Activated naive CD8-positive, alpha-beta T cell treated with anti-CD3 and anti-CD28 coated beads for 36 hours (primary cell): ENCODE results near the gene CDK11B. TPM values are rescaled to one million over a fixed set of nuclear protein-coding genes. Genes with fewer than 3 reads are reported as not detected.
A peak's percentile ranks its signal among the peaks of the same experiment; 100 is the strongest.

Source experiments
- DNase-seq: peaks from one replicate; pipeline ENCODE4 v3.0.0; 2021
- H3K27ac Mint-ChIP-seq: one replicate; pipeline ENCODE4 v1.8.0; 2022; ENCODE audit warnings: mild to moderate bottlenecking, moderate library complexity, mixed read lengths
- H3K27me3 Mint-ChIP-seq: one replicate; pipeline ENCODE4 v1.8.0; 2022; ENCODE audit warnings: mild to moderate bottlenecking, mixed read lengths
- H3K36me3 Mint-ChIP-seq: one replicate; pipeline ENCODE4 v1.8.0; 2021; ENCODE audit warnings: mild to moderate bottlenecking, mixed read lengths
- H3K4me1 Mint-ChIP-seq: one replicate; pipeline ENCODE4 v1.8.0; 2021; ENCODE audit warnings: mixed read lengths
- H3K4me3 Mint-ChIP-seq: one replicate; pipeline ENCODE4 v1.8.0; 2022; ENCODE audit warnings: mild to moderate bottlenecking, moderate library complexity, mixed read lengths
- H3K9me3 Mint-ChIP-seq: one replicate; pipeline ENCODE4 v1.8.0; 2022; ENCODE audit warnings: mixed read lengths
- total RNA-seq, 2 experiments: library from RNA; stranded (reverse); gene quantifications; one replicate each; pipeline ENCODE4 v1.2.3, GENCODE V29; 2021

Gene CDK11B
- total RNA-seq, 2 experiments from 2014 or later = 42.2 to 43.3 TPM

DNA sequence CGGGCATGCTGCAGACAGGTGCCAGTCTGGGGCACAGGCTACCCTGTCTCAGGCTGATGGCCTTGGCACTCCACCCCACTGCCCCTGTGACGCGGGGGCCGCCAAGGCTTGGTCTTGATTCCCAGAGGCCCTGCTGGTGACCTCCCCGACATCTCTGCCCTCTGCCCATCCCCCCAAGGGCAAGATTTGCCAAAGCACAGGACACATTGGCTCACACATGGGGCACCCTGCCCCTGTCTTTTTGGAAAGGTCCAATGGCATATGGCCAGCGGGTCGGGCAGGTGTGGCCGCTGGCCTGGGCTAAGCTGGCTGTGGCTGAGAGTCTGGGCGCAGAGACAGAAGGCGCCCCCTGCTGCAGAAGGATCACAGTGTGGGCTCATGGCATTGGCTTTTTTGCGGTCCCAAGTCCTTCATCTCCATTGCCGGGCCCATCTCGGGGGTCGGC is 38.9 kb downstream of the CDK11B start:
- Mint-ChIP-seq H3K4me1 (peaks cover 4% of the 10 kb centered on the region), H3K9me3 (no peaks in the 10 kb centered on the region), H3K27ac (no peak overlapping the region), H3K27me3 (no peaks in the 10 kb centered on the region), H3K4me3 (no peak overlapping the region), H3K36me3 (no peaks in the 10 kb centered on the region)
- no peak for DNase-seq

DNA sequence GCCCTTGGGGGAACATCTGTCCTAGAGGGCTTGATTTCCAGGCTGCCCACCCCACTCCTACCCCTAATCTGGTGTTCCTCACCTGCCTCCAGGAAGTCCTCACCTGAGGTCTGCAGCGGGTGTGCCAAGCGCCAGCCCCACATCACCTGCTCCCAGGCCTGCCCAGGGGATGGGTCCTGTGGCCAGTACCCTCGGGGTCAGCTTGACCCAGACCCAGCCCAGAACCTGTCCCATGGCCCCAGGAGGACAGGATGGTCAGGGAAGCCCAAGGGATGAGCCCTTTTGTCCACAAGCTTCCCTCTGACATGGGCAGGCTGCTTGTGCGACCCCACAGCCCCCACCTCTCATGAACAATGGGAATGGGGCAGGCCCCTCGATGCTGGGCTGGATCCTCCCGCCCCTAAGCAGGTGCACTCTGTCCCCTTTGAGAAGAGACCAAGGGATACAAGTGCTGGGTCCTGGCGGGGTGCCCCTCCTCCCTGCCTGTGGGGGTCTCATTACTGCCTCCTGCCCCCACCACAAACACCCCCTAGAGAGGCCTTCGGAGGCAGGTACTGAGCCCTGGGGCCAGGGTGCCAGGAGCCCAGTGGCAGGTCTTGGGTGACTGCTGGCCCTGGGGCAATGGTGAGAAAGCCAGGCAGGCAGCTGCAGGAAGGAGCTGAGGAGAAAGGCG is 40.3 kb downstream of the CDK11B start:
- H3K27ac Mint-ChIP-seq = no peak overlapping the region
- H3K4me3 Mint-ChIP-seq = no peak overlapping the region
- H3K9me3 Mint-ChIP-seq = no peaks in the 10 kb centered on the region
- peaks cover 9% of the 10 kb centered on the region for H3K36me3 Mint-ChIP-seq
- peaks cover 17% of the 10 kb centered on the region for H3K4me1 Mint-ChIP-seq
- no peak for DNase-seq
- no peaks in the 10 kb centered on the region for H3K27me3 Mint-ChIP-seq

GRCh38 chr1:1617925-1618324 is 40.9 kb downstream of the CDK11B start:
- peaks cover 18% of the 10 kb centered on the region for H3K4me1 Mint-ChIP-seq
- no peaks in the 10 kb centered on the region for H3K9me3 Mint-ChIP-seq
- H3K27ac Mint-ChIP-seq = no peak overlapping the region
- H3K36me3 Mint-ChIP-seq = peaks cover 10% of the 10 kb centered on the region
- H3K4me3 Mint-ChIP-seq = peak overlapping the region; percentile 52
- DNase-seq = no peak
- H3K27me3 Mint-ChIP-seq = no peaks in the 10 kb centered on the region

DNA sequence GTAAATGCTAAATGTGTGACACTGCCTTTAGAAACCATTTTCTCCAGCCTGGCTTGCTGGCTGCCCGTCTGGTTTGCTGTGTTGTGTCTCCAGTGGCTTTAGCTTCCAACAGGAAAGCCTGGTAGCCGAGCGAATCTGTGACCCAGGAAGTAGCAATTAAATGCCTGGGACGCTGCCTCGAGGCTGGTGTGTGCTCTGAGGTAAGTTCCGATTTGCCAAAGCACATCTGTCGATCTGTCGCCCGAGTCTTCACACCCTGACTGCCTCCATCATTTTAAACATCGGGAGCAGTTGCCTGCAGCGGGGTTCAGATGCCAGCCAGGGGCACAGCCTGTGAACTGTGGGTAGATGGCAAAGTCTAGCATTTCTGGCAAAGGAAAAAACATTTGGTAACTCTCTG is 41.3 kb downstream of the CDK11B start:
- Mint-ChIP-seq H3K4me1 (peaks cover 18% of the 10 kb centered on the region), H3K9me3 (no peaks in the 10 kb centered on the region), H3K27ac (no peak overlapping the region), H3K27me3 (no peaks in the 10 kb centered on the region), H3K4me3 (peak overlapping the region; percentile 78), H3K36me3 (peaks cover 10% of the 10 kb centered on the region)
- no peak for DNase-seq

- H3K4me1 Mint-ChIP-seq = peaks cover 21% of the 10 kb centered on the region
- no peak overlapping the region for H3K27ac Mint-ChIP-seq
- peaks cover 10% of the 10 kb centered on the region for H3K36me3 Mint-ChIP-seq
- no peak for DNase-seq
- peak overlapping the region; percentile 78 for H3K4me3 Mint-ChIP-seq
- H3K27me3 Mint-ChIP-seq = no peaks in the 10 kb centered on the region
- H3K9me3 Mint-ChIP-seq = no peaks in the 10 kb centered on the region
Observed at GRCh38 chr1:1616838-1617237, 42.0 kb downstream of the CDK11B start.

DNA sequence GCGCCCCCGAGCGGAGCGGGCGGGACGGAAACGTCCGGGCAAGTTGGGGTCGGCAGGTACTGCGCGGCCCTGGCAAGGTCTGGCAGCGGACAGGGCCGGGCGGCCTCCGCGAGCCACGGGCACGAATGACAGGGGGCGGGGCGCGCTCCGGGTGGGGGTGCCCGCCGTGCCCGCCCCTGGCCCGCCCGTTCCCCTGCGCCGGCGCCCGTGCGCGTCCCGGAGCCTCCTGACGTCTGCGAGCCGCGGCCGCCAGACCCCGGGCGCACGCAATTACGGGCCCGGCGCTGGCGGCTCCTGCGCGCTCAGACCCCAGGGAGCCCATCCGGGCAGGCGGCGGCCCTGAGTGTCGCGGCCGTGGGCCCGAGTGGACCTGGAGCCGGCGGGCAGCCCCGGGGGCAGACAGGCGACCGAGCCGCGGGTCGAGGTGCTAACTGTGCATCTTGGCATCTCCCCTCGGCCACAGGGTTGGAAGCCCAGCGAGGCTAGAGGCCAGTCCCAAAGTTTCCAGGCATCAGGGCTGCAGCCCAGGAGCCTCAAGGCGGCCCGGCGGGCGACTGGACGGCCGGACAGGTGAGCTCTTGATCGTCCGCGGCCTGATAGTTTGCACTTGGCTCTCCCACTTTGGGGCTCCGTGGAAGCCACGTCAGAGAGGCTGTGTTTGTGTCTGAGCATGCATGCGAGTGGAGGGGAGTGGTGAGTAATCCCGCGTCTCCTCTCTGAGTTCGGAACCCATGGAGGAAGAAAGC is 42.6 kb downstream of the CDK11B start:
- H3K4me3 Mint-ChIP-seq = peak overlapping the region; percentile 78
- no peaks in the 10 kb centered on the region for H3K27me3 Mint-ChIP-seq
- no peaks in the 10 kb centered on the region for H3K9me3 Mint-ChIP-seq
- H3K36me3 Mint-ChIP-seq = peaks cover 10% of the 10 kb centered on the region
- peaks cover 21% of the 10 kb centered on the region for H3K4me1 Mint-ChIP-seq
- H3K27ac Mint-ChIP-seq = no peak overlapping the region
- peak; percentile 53 for DNase-seq

DNA sequence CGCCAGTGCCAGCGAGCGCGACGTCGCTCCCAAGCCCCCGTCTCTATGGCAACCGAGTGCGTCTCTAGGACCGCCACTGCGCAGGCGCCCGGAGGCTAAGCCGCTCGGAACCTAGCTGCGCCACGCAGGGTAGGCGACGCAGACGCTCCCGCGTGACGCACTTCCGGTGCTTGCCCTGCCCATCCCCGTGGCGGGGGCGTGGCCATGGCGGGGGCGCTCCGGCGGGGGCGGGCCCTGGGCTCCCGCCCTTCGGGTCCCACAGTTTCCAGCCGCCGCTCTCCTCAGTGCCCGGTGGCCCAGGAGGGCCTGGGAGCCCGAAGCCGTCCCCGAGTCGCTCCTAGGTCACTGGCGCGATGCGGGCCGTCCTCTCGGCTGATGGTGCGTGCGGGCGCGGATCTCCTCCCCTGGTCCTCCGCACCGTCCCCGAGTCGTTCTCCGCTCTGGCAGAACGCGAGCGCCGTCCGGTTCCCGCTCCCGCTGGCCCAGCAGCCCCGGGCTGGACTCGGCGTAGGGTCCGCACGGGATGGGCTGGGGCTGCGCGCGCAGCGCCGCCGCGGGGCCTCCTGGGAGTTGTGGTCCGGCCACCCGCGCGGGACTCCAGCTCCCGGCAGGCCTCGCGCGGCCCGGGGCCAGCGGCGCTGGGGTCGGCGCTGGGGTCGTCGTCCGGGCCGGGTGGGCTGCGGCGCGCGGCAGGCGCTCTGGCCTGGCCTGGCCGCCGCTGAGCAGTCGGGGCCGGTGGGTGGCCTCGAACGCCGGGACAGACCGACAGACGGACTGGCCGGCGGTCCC is 43.4 kb downstream of the CDK11B start, which contains the start of gene MIB2:
Gene MIB2 (plus strand): TSS at position 245 of the 789 bp plus-strand sequence. CDS start 7,953 bp downstream, outside the sequence.
- Mint-ChIP-seq H3K4me1 (peaks cover 21% of the 10 kb centered on the region), H3K27ac (peak within 1 kb of the TSS; percentile 97), H3K4me3 (peak within 1 kb of the TSS; percentile 96), H3K9me3 (no peaks in the 10 kb centered on the region), H3K36me3 (peaks cover 10% of the 10 kb centered on the region), H3K27me3 (no peaks in the 10 kb centered on the region)
- DNase-seq = peak; percentile 99

GRCh38 chr1:1614954-1615255 is 43.9 kb downstream of the CDK11B start:
- H3K27me3 Mint-ChIP-seq = no peaks in the 10 kb centered on the region
- peaks cover 21% of the 10 kb centered on the region for H3K4me1 Mint-ChIP-seq
- no peaks in the 10 kb centered on the region for H3K9me3 Mint-ChIP-seq
- peak overlapping the region; percentile 97 for H3K27ac Mint-ChIP-seq
- H3K36me3 Mint-ChIP-seq = peaks cover 10% of the 10 kb centered on the region
- peak overlapping the region; percentile 96 for H3K4me3 Mint-ChIP-seq
- no peak for DNase-seq

- no peaks in the 10 kb centered on the region for H3K27me3 Mint-ChIP-seq
- peaks cover 10% of the 10 kb centered on the region for H3K36me3 Mint-ChIP-seq
Observed at GRCh38 chr1:1614204-1614953, 44.4 kb downstream of the CDK11B start.

DNA sequence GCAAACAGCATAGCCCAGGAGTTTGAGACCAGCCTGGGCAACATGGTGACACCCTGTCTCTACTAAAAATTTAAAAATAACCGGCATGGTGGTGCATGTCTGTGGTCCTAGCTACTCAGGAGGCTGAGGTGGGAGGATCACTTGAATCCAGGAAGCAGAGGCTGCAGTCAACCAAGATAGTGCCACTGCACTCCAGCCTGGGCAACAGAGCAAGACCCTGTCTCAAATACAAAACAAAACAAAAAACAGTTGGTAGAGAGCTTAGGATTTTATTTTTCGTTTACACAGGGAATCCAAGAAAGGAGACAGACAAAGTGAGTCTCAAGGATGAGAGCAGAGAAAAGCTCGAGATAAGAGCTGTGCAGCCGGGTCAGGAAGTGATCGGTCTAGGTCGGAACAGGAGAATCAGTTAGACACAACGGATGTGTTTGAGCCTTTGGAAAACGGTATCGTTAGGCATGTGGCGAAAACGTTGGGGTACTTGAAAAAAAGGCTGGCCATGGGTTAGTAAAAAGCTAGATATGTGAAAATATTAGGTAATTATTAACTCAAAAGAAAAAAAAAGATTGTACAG is 45.2 kb downstream of the CDK11B start:
- no peaks in the 10 kb centered on the region for H3K9me3 Mint-ChIP-seq

More at GRCh38 chr1:1614204-1614953, 44.4 kb downstream of the CDK11B start:
- peaks cover 21% of the 10 kb centered on the region for H3K4me1 Mint-ChIP-seq
- DNase-seq = peak; percentile 63
- peak overlapping the region; percentile 96 for H3K4me3 Mint-ChIP-seq
- H3K27ac Mint-ChIP-seq = peak overlapping the region; percentile 97
- no peaks in the 10 kb centered on the region for H3K9me3 Mint-ChIP-seq

GRCh38 chr1:1612104-1612400 is 46.8 kb downstream of the CDK11B start:
- no peak overlapping the region for H3K27ac Mint-ChIP-seq
- peaks cover 21% of the 10 kb centered on the region for H3K4me1 Mint-ChIP-seq
- peaks cover 10% of the 10 kb centered on the region for H3K36me3 Mint-ChIP-seq
- no peak overlapping the region for H3K4me3 Mint-ChIP-seq
- no peaks in the 10 kb centered on the region for H3K9me3 Mint-ChIP-seq
- H3K27me3 Mint-ChIP-seq = no peaks in the 10 kb centered on the region
- DNase-seq = no peak

More for the DNA sequence above, 45.2 kb downstream of the CDK11B start:
- peaks cover 21% of the 10 kb centered on the region for H3K4me1 Mint-ChIP-seq
- no peak for DNase-seq
- H3K27me3 Mint-ChIP-seq = no peaks in the 10 kb centered on the region
- peaks cover 10% of the 10 kb centered on the region for H3K36me3 Mint-ChIP-seq
- H3K4me3 Mint-ChIP-seq = peak overlapping the region; percentile 96
- H3K27ac Mint-ChIP-seq = peak overlapping the region; percentile 97

- Mint-ChIP-seq H3K27ac (no peak overlapping the region), H3K36me3 (peaks cover 10% of the 10 kb centered on the region), H3K27me3 (no peaks in the 10 kb centered on the region), H3K4me1 (peaks cover 25% of the 10 kb centered on the region), H3K9me3 (no peaks in the 10 kb centered on the region), H3K4me3 (no peak overlapping the region)
- no peak for DNase-seq
Observed at GRCh38 chr1:1610796-1611195, 48.0 kb downstream of the CDK11B start.

DNA sequence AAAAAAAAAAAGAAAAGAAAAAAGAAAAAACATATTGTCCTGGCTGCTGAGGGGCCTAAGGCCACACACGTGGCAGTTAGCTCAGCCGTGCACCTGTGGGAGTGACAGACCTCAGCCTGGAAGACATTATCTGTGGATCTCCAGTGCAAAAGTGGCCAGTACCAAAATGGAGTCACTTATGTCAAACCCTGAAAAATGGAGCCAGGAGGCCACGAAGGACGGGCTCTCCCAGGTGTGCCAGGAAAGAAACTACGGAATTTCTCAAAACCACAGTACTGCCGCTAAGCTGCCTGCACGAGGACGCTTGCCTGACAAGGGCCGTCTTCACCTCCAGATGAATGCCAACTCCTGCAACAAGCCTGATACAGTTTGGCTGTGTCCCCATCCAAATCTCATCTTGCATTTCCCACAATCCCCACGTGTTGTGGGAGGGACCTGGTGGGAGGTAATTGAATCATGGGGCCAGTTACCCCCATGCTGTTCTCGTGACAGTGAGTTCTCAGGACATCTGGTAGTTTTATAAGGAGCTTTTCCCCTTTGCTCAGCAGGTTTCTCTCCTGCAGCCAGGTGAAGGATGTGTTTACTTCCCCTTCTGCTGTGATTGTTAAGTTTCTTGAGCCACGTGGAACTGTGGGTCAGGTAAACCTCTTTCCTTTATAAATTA is 48.9 kb downstream of the CDK11B start:
- H3K4me1 Mint-ChIP-seq = peaks cover 25% of the 10 kb centered on the region
- no peaks in the 10 kb centered on the region for H3K27me3 Mint-ChIP-seq
- H3K4me3 Mint-ChIP-seq = no peak overlapping the region
- no peak overlapping the region for H3K27ac Mint-ChIP-seq
- H3K9me3 Mint-ChIP-seq = no peaks in the 10 kb centered on the region
- no peak for DNase-seq
- peaks cover 10% of the 10 kb centered on the region for H3K36me3 Mint-ChIP-seq

- Mint-ChIP-seq H3K9me3 (no peaks in the 10 kb centered on the region), H3K27me3 (no peaks in the 10 kb centered on the region), H3K4me1 (peaks cover 8% of the 10 kb centered on the region), H3K4me3 (no peak overlapping the region), H3K36me3 (no peaks in the 10 kb centered on the region), H3K27ac (no peak overlapping the region)
- DNase-seq = no peak
Observed at GRCh38 chr1:1606232-1606631, 52.6 kb downstream of the CDK11B start.
